GM12878 (cell line): ENCODE measurements around the gene C7orf33. TPM values are rescaled to one million over a fixed set of nuclear protein-coding genes. Genes with fewer than 3 reads are reported as not detected.

ENCODE experiments used
- ATAC-seq: fragments of 200-7000 bp; cut with Tn5 transposase; 3 replicates; pipeline ENCODE4 v1.9.1; 2020; ENCODE audit warnings: mild to moderate bottlenecking, moderate library complexity
- BruUV-seq: library from RNA; stranded (reverse); fragments of 400-500 nt; replicated peaks from 2 replicates; lab custom pipeline; 2021; lab: Mats Ljungman, UMichigan
- CTCF ChIA-PET: fragments of 300-600 bp; sonication (Branson Sonifier 250); formaldehyde crosslinking; extraction: SDS; loops from one replicate; lab custom pipeline; 2021; ENCODE audit warnings: inconsistent platforms; lab: Yijun Ruan, JAX
- POLR2A ChIA-PET: fragments of 350-600 bp; formaldehyde crosslinking; extraction: SDS; loops from one replicate; lab custom pipeline; 2021; ENCODE audit warnings: inconsistent platforms; lab: Charles Lee
- RAD21 ChIA-PET: fragments of 300-600 bp; sonication (Branson Sonifier 250); formaldehyde crosslinking; loops from one replicate; lab custom pipeline; 2023; ENCODE audit warnings: antibody characterized with exemption; ENCODE audit not compliant: unreplicated experiment; lab: Charles Lee
- SMC1A ChIA-PET: fragments of 300-600 bp; sonication (Branson Sonifier 250); formaldehyde crosslinking; loops from one replicate; lab custom pipeline; 2023; ENCODE audit not compliant: unreplicated experiment, uncharacterized antibody; lab: Charles Lee
- DNase-seq: peaks from one replicate; pipeline ENCODE4 v3.0.0-alpha.2; 2011; ENCODE audit warnings: low read depth, low spot score
- FAIRE-seq: peaks from 3 replicates; lab custom pipeline; 2011; peaks lifted over from hg19 to GRCh38; lab: Jason Lieb, UNC
- H2AFZ ChIP-seq: 2 replicates; pipeline ENCODE4 v1.6.0; 2011; ENCODE audit warnings: low read depth, low read length, control low read depth; ENCODE audit not compliant: control insufficient read depth
- H3K27ac ChIP-seq: 2 replicates; pipeline ENCODE4 v1.5.1; 2011; ENCODE audit warnings: control low read depth; ENCODE audit not compliant: control insufficient read depth, insufficient read depth
- H3K27me3 ChIP-seq, 2 experiments: replicated peaks in 1 of 2; 2 replicates each; pipeline versions ENCODE4 v1.6.0 to v1.6.1; 2011; ENCODE audit warnings: low read length in 1 of 2; ENCODE audit not compliant: control insufficient read depth in 2 of 2, insufficient read depth in 2 of 2
- H3K36me3 ChIP-seq, 2 experiments: 2 replicates each; pipeline ENCODE4 v1.5.1; 2011; ENCODE audit warnings: low read length in 1 of 2; ENCODE audit not compliant: control insufficient read depth in 2 of 2, insufficient read depth in 2 of 2
- H3K4me1 ChIP-seq: 2 replicates; pipeline ENCODE4 v1.6.1; 2011; ENCODE audit warnings: mild to moderate bottlenecking, low read length, moderate library complexity, mixed read lengths; ENCODE audit not compliant: control insufficient read depth, insufficient read depth
- H3K4me2 ChIP-seq: 2 replicates; pipeline ENCODE4 v1.6.0; 2011; ENCODE audit warnings: control low read depth; ENCODE audit not compliant: control insufficient read depth, insufficient read depth
- H3K4me3 ChIP-seq: fragments of 200-600 bp; sonication (generic); 2 replicates; pipeline ENCODE4 v1.5.1; 2016
- H3K79me2 ChIP-seq: 2 replicates; pipeline ENCODE4 v1.6.0; 2011; ENCODE audit warnings: low read length; ENCODE audit not compliant: control insufficient read depth, insufficient read depth
- H3K9ac ChIP-seq: 2 replicates; pipeline ENCODE4 v1.8.0; 2011; ENCODE audit warnings: low read length, control low read depth, mixed read lengths; ENCODE audit not compliant: control insufficient read depth, insufficient read depth
- H3K9me3 ChIP-seq: replicated peaks from 3 replicates; pipeline ENCODE4 v1.5.1; 2011; ENCODE audit warnings: mild to moderate bottlenecking, low read length; ENCODE audit not compliant: control insufficient read depth, insufficient read depth
- H4K20me1 ChIP-seq: 2 replicates; pipeline ENCODE4 v1.6.0; 2011; ENCODE audit not compliant: control insufficient read depth, insufficient read depth
- IKZF1 ChIP-seq: fragments of 450-650 bp; conservative IDR thresholded peaks from 2 replicates; pipeline ENCODE4 v1.6.1; 2017; ENCODE audit warnings: antibody characterized with exemption, mild to moderate bottlenecking
- IRF4 ChIP-seq: IDR thresholded peaks from 2 replicates; pipeline ENCODE4 v1.6.1; 2011; ENCODE audit warnings: low read depth, low read length
- KLF5 ChIP-seq: fragments of 450-650 bp; IDR thresholded peaks from 2 replicates; pipeline ENCODE4 v1.6.1; 2014; ENCODE audit warnings: mild to moderate bottlenecking; ENCODE audit not compliant: partially characterized antibody
- MEF2A ChIP-seq: IDR thresholded peaks from 2 replicates; pipeline ENCODE4 v1.6.1; 2011; ENCODE audit warnings: low read depth, mild to moderate bottlenecking, low read length, moderate library complexity; ENCODE audit not compliant: insufficient read depth
- MTA3 ChIP-seq: IDR thresholded peaks from 2 replicates; pipeline ENCODE4 v1.6.1; 2012; ENCODE audit warnings: low read length, inconsistent platforms, borderline replicate concordance
- POLR2AphosphoS2 ChIP-seq: IDR thresholded peaks from 2 replicates; pipeline ENCODE4 v1.6.1; 2011; ENCODE audit warnings: low read depth, mild to moderate bottlenecking, low read length, improper control_type of control experiment, moderate library complexity
- TAF1 ChIP-seq: IDR thresholded peaks from 2 replicates; pipeline ENCODE4 v1.6.1; 2011; ENCODE audit warnings: mild to moderate bottlenecking, low read depth, low read length, borderline replicate concordance
- TARDBP ChIP-seq: IDR thresholded peaks from 2 replicates; pipeline ENCODE4 v1.6.1; 2016; ENCODE audit warnings: borderline replicate concordance
- ZNF592 ChIP-seq: fragments of 450-650 bp; IDR thresholded peaks from 2 replicates; pipeline ENCODE4 v1.6.1; 2017; ENCODE audit warnings: mild to moderate bottlenecking, moderate library complexity
- ZZZ3 ChIP-seq: IDR thresholded peaks from 2 replicates; pipeline ENCODE4 v1.6.1; 2011; ENCODE audit warnings: low read depth; ENCODE audit not compliant: control insufficient read depth, insufficient read length
- WGBS: methylation state at CpG from one replicate; pipeline ENCODE4 v1.1.6; 2016; ENCODE audit warnings: low lambda C conversion rate; ENCODE audit not compliant: insufficient replicate concordance, insufficient coverage; ENCODE audit errors: missing lambda C conversion rate; 5-methylcytosine and 5-hydroxymethylcytosine counted together
- in situ Hi-C: fragments of 300-500 bp; cut with MboI; formaldehyde crosslinking; loops from 9 replicates; pipeline ENCODE4 v1.14.3; 2018; ENCODE audit warnings: mixed read lengths
- intact Hi-C: fragments of 100-400 bp; cut with micrococcal nuclease; formaldehyde crosslinking; loops from one replicate; pipeline ENCODE4 v1.14.2; 2022; ENCODE audit not compliant: unreplicated experiment
- polyA plus RNA-seq, 11 experiments: library from polyadenylated mRNA; depleted of rRNA in 4 of 11; unstranded in 6 of 11; stranded (reverse) in 5 of 11; fragments of >200 nt; fragmentation: Nextera tagmentation in 4 of 11; fragmentation: Illumina TruSeq in 1 of 11; extraction: Ambion mirVana in 4 of 11; extraction: Trizol in 1 of 11; gene quantifications; 1 replicate in 1 of 11; 2 replicates in 10 of 11; pipeline versions ENCODE4 v1.2.1 to v1.2.3, GENCODE V29; 2011 to 2016; ENCODE audit warnings: inconsistent platforms in 2 of 11, missing spikeins in 2 of 11, low read depth in 1 of 11
- total RNA-seq, 4 experiments: library from RNA; depleted of rRNA in 3 of 4; stranded (reverse); fragments of >200 nt in 3 of 4; fragmentation: Illumina TruSeq in 1 of 4; extraction: Trizol in 1 of 4; gene quantifications; 2 replicates each; pipeline versions ENCODE4 v1.2.1 to v1.2.3, GENCODE V29; 2013 to 2021
- TF ChIP-seq, protein P1 (sequence below): IDR thresholded peaks from 2 replicates; pipeline ENCODE4 v1.6.1; 2011; ENCODE audit warnings: mild to moderate bottlenecking, low read depth, low read length, moderate library complexity; ENCODE audit not compliant: insufficient replicate concordance

Gene C7orf33
- total and polyA plus RNA-seq, 10 of the 15 experiments (the other 5 are each of a cell fraction or from before 2014, with no cell fraction given) = not detected

DNA sequence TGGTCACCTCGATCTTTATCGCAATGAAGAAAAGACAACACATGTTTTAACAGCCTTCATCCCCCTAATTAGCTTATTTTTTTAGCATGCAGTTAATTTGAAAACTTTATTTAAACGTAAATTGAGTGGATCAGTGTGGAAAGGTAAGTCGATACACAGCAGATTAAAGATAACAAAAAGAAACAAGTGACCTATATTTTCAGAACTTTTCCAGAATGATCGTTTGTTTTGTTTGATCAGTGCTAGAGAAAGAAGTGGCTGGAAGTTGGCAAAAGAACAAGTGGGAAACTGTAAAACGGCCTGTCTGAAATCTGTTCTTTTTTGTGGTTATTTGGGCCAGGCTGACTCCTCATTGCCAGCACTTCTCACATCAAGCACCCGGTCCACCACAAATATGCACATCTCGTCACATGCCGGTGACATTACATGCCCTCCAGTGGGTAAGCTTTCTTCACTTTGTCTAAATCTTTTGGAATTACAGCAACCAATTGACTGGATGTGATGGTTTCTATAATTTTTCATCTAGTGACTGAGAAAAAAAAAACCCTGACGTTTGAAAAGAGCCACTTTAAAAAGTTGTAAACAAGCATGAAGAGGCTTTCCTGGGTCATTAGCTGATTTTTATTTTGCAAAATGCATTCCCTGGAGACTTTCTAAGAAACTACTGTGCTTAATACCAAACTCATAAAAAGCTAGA lies 33.2 kb downstream of the C7orf33 start:
- ChIA-PET CTCF (no interaction called here), POLR2A (no interaction called here), SMC1A (interaction anchor here (0.7 to 1.5 kb wide), 5 partner anchors 49 to 1104 kb away, joined by 3 to 4 read pairs (median 3); no protein-coding TSS in a partner anchor), RAD21 (no interaction called here)
- intact Hi-C loops (no loop called here), in situ Hi-C loops (no loop called here)
- no peak for FAIRE-seq
- no peak overlapping the region for H3K4me2 ChIP-seq
- ATAC-seq = no peak
- no peak for TF ChIP-seq IKZF1
- no peak for TF ChIP-seq ZZZ3
- no peak for TF ChIP-seq MEF2A
- TF ChIP-seq TAF1 = no peak
- H3K27me3 ChIP-seq = peaks cover 0 to 3% of the 10 kb centered on the region in 2 experiments; a peak in 2 of 4 replicates
- H3K4me1 ChIP-seq = no peaks in the 10 kb centered on the region
- no peaks in the 10 kb centered on the region for H3K36me3 ChIP-seq
- H4K20me1 ChIP-seq = no peaks in the 10 kb centered on the region
- H3K4me3 ChIP-seq = no peak overlapping the region
- H3K27ac ChIP-seq = no peak overlapping the region
- DNase-seq = no peak
- no peaks in the 10 kb centered on the region for H3K79me2 ChIP-seq
- no peak overlapping the region for H2AFZ ChIP-seq
- no peak overlapping the region for H3K9ac ChIP-seq
- H3K9me3 ChIP-seq = no peaks in the 10 kb centered on the region; the same call in 2 of the 3 replicates
- WGBS = 28% methylated on average over 10 of the region's 10 CpGs
- BruUV-seq = no TSS peak

GRCh38 chr7:148624735-148625134 lies 34.2 kb downstream of the C7orf33 start:
- H3K9me3 ChIP-seq = no peaks in the 10 kb centered on the region
- no peaks in the 10 kb centered on the region for H4K20me1 ChIP-seq
- ChIA-PET RAD21 (no interaction called here), CTCF (no interaction called here), POLR2A (no interaction called here), SMC1A (interaction anchor here (0.7 to 1.3 kb wide), 3 partner anchors 84 to 1103 kb away, joined by 3 to 4 read pairs (median 3); no protein-coding TSS in a partner anchor)
- H3K27me3 ChIP-seq = peaks cover 0 to 3% of the 10 kb centered on the region in 2 experiments; a peak in 2 of 4 replicates
- H3K27ac ChIP-seq = no peak overlapping the region
- H3K9ac ChIP-seq = no peak overlapping the region
- DNase-seq (no peak), ATAC-seq (no peak), FAIRE-seq (no peak)
- no peaks in the 10 kb centered on the region for H3K4me1 ChIP-seq
- in situ Hi-C loops = no loop called here
- H3K4me2 ChIP-seq = no peak overlapping the region
- H3K4me3 ChIP-seq = no peak overlapping the region
- intact Hi-C loops = no loop called here
- no TSS peak for BruUV-seq
- H3K36me3 ChIP-seq = no peaks in the 10 kb centered on the region
- 73% methylated on average over 4 of the region's 4 CpGs for WGBS
- no peaks in the 10 kb centered on the region for H3K79me2 ChIP-seq
- no peak overlapping the region for H2AFZ ChIP-seq
- TF ChIP-seq, protein P1, sequence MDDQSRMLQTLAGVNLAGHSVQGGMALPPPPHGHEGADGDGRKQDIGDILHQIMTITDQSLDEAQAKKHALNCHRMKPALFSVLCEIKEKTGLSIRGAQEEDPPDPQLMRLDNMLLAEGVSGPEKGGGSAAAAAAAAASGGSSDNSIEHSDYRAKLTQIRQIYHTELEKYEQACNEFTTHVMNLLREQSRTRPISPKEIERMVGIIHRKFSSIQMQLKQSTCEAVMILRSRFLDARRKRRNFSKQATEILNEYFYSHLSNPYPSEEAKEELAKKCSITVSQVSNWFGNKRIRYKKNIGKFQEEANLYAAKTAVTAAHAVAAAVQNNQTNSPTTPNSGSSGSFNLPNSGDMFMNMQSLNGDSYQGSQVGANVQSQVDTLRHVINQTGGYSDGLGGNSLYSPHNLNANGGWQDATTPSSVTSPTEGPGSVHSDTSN = no peak
- TF ChIP-seq TARDBP = no peak
- TF ChIP-seq MTA3 = no peak
- no peak for TF ChIP-seq POLR2AphosphoS2
- no peak for TF ChIP-seq KLF5
- no peak for TF ChIP-seq IRF4
- no peak for TF ChIP-seq ZNF592
